Endothelial cell of umbilical vein (primary cell): Measurements from ENCODE around the gene GRXCR2.

Experiments
- CTCF ChIP-seq, 2 donors: IDR thresholded peaks; 1 replicate in 1 of 2; 2 replicates in 1 of 2; pipeline ENCODE4 v1.5.1; 2011; ENCODE audit warnings: low read length in 2 of 2, mild to moderate bottlenecking in 2 of 2, moderate library complexity in 2 of 2, control low read depth in 1 of 2, inconsistent platforms in 1 of 2, low read depth in 1 of 2; ENCODE audit not compliant: insufficient read depth in 1 of 2; ENCODE audit errors: extremely low read depth in 1 of 2
- EZH2 ChIP-seq: IDR thresholded peaks from 2 replicates; pipeline ENCODE4 v1.6.1; 2012; ENCODE audit warnings: borderline replicate concordance, low read depth, mild to moderate bottlenecking, moderate library complexity, low read length, inconsistent platforms; ENCODE audit not compliant: severe bottlenecking
- JUN ChIP-seq: IDR thresholded peaks from 2 replicates; pipeline ENCODE4 v1.6.1; 2011; ENCODE audit warnings: borderline replicate concordance, low read depth; ENCODE audit not compliant: insufficient read length, insufficient read depth
- MYC ChIP-seq: IDR thresholded peaks from one replicate; pipeline ENCODE4 v1.6.1; 2011; ENCODE audit warnings: mild to moderate bottlenecking, low read depth, low read length
- POLR2A ChIP-seq: IDR thresholded peaks from 2 replicates; pipeline ENCODE4 v1.6.1; 2012; ENCODE audit warnings: low read depth, mild to moderate bottlenecking, control low read depth, low read length
- POLR2AphosphoS5 ChIP-seq: IDR thresholded peaks from 2 replicates; pipeline ENCODE4 v1.6.1; 2012; ENCODE audit warnings: low read depth, mild to moderate bottlenecking, control low read depth, low read length, moderate library complexity; ENCODE audit not compliant: insufficient read depth

- no peak for TF ChIP-seq CTCF (IDR thresholded peaks at IDR 0.05; ENCODE audit: extremely low read depth in 1 of 2, insufficient read depth in 1 of 2, low read depth in 1 of 2, low read length in 2 of 2)
- TF ChIP-seq MYC = no peak
- TF ChIP-seq POLR2A = no peak
- no peak for TF ChIP-seq POLR2AphosphoS5
- no peak for TF ChIP-seq JUN
- no peak for TF ChIP-seq EZH2
Observed at GRCh38 chr5:145863003-145863402, 9.8 kb downstream of the GRXCR2 start.
